SH-SY5Y (cell line): ENCODE data around the gene DNM2.

Source experiments
- GATA2 ChIP-seq: IDR thresholded peaks from 2 replicates; pipeline ENCODE4 v1.6.1; 2011; ENCODE audit warnings: mild to moderate bottlenecking, low read depth, low read length
- GATA3 ChIP-seq: IDR thresholded peaks from 2 replicates; pipeline ENCODE4 v1.6.1; 2011; ENCODE audit warnings: low read depth, mild to moderate bottlenecking, low read length, moderate library complexity

Gene DNM2

DNA sequence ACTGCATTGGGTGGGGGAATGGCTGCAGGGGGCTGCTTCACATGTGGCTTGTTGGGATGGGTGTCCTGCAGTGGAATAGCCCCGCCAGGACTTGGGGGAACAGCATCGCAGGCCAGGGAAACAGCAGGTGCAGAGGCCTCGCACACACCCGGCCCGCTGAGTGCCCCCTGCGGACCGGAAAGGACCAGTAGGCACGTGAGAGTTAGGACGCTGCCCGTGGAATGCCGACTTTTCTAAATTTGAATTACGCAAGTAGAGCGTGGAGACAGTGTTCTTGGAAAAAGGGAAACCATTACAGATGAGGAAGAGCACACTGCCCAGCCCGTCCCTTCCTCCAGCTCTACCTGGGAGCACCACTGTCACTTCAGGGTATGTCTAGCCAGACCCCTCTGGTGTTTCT, 11.5 kb downstream of the DNM2 start:
- no peak for TF ChIP-seq GATA3
- TF ChIP-seq GATA2 = no peak

DNA sequence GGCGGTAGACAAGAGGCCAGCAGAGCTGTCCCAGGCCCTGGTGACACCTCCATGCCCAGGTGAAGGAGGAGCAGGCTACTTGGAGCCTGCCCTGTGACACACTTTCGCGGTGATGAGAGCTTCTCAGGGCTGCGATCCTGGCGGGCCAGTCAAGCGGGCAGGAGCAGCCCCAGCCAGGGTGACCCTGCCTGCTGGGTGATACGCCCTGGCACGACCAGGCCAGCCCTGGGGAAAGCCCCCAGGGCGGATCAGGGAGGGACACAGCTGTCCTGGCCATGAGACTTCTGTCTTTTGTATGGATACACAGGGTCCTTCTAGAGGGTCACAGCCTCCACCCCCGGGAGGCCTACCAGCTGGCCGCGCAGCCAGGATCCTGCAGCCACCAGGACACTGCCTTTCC, 13.1 kb downstream of the DNM2 start:
- TF ChIP-seq GATA2 (no peak), GATA3 (no peak)

DNA sequence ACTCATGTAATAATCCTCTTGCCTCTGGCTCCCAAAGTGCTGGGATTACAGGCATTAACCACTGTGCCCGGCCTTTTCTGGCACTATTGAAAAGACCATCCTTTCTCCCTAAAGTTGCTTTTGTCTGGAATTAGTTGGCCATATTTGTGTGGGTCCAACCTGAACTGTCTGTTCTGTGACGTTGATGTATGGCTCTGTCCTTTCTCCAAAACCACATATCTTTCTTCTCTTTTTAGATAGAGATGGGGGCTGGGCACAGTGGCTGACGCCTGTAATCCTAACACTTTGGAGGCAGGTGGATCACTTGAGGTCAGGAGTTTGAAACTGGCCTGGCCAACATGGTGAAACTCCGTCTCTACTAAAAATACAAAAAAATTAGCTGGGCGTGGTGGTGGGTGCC, 17.9 kb downstream of the DNM2 start:
- TF ChIP-seq GATA2 (no peak), GATA3 (no peak)

DNA sequence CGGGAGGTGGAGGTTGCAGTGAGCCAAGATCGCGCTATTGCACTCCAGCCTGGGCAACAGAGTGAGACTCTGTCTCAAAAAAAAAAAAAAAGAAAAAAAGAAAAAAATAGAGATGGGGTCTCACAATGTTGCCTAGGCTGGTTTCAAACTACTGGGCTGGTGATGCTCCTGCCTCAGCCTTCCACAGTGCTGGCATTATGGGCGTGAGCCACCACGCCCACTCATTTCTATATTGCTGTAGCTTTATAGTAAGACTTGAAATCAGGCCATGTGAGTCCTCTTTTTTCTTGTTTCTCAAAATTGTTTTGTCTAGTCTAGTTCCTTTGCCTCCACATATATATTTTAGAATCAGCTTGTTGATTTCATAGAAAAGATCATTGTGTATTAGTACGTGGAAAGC, 18.3 kb downstream of the DNM2 start:
- TF ChIP-seq GATA2 = no peak

DNA sequence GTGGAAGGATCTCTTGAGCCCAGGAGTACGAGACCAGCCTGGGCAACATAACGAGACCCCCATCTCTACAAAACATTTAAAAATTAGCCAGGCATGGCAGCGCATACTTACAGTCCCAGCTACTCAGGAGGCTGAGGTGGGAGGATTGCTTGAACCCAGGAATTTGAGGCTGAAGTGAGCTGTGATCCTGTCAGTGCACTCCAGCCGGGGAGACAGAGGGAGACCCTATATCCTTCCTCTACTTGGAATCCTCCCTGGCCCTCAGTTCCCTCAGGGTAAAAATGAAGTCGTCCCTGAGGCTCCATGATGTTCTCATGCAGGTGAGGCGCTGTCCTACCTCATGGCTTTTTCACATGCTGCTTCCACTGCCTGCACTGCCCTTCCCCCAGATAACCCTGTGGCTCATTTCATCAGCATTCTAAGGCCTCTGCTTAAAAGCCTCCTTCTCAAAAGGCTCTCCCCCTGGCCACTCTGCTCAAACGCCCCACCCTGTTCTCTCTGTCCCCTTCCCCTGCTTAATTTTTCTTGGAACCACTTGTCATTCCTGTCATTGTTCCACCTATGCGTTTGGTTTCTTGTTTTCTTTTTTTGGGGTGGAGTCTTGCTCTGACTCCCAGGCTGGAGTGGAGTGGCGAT, 19.2 kb downstream of the DNM2 start:
- TF ChIP-seq GATA2 = no peak
- no peak for TF ChIP-seq GATA3

DNA sequence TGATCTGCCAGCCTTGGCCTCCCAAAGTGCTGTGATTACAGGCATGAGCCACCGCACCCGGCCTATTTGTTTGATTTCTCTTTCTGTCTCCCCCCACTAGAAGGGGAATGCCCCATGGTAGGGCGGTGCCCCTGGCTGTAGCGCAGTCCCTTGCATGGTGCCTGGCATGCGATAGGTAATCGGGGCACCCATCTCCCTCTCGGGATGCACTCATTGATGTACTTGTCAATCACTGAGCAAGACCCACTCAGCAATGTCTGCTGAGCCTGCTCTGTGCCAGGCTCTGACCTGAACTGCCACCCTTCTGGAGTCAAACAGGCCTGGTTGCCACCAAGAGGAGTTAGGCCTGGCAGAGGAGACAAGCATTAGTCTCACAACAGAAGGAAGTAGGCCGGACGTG, 19.8 kb downstream of the DNM2 start:
- TF ChIP-seq GATA2 = no peak

DNA sequence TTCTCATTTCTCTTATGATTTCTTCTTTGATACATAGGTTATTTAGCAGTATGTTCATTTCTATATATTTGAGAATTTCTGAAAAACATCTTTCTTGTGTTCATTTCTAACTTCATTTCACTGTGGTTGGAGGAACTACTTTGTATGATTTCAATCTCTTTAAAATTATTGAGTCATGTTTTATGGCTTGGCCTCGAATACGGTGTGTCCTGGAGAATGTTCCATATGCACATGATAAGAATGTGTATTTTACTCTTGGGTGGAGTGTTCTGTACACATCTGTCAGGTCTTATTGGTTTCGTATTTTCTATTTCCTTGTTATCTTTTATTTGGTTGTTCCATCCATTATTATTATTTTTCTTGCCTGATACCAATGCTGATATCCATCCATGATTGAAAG, 22.9 kb downstream of the DNM2 start:
- no peak for TF ChIP-seq GATA3
- no peak for TF ChIP-seq GATA2

DNA sequence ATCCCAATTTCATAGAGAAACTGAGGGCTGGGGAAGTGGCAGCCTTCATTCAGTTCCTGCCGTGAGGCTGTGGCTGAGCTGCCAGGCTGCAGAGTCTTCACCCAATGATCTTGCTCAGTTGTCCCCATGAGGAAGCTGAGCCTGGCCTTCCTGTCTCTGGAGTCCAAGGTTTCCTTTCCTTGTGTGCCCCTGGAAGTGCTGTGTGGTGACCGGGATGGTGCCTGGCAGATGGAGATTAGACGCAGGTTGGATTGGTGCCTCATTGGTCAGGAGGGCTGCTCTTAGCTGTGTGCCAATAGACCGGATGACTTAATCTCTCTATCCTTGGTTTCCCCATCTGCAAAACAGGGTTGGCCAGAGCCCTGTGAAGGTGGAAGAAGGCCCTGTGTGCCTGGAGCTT, 24.6 kb downstream of the DNM2 start:
- TF ChIP-seq GATA2 (no peak), GATA3 (no peak)

DNA sequence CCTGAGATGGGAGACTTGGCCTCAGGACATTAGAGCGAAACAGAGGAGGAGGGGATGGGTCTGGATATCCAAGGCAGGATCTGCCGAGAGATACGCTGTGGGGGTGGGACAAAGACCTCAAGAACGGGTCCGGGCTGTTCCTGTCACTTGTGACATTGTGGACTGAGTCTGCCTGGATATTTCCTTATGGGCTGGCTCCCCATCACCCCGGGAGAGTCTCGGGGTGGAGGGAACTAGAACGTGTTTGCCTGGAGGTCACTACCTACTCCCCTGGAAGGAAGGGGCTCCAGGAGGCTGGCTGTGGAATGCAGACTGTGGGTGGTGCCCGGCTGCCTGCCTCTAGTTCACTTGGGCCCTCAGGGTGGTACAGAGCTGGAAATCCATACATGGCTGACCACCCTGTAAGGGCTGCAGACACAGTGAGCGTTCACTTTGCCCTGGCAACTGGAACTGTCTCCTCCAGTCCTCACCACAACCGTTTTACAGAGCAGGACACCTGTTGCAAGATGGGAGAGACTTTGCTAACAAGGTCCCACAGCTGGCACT, 26.4 kb downstream of the DNM2 start:
- TF ChIP-seq GATA2 (no peak), GATA3 (no peak)

DNA sequence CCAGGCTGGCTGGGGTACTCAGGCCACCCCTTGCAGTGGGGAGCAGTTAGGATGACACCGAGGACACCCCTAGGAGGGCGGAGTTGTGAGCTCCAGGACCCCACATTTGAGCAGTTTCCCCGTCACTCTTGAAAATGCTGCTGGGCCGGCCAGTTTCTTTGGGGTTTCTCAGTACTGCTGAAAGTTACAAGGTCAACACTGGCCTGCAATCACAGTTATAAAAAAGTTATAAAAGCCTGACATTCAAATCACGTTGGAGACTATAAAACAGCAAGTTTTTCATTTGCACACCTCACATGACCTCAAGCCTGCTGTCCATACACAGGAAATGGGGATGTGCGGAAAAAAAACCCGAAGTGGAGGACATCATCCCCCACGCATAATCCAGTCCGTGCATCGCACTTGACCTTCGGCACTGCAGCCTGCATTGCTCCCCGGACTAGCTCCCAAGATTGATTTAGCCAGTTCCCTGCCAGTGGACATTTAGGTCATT, 27.0 kb downstream of the DNM2 start:
- TF ChIP-seq GATA3 (no peak), GATA2 (no peak)

DNA sequence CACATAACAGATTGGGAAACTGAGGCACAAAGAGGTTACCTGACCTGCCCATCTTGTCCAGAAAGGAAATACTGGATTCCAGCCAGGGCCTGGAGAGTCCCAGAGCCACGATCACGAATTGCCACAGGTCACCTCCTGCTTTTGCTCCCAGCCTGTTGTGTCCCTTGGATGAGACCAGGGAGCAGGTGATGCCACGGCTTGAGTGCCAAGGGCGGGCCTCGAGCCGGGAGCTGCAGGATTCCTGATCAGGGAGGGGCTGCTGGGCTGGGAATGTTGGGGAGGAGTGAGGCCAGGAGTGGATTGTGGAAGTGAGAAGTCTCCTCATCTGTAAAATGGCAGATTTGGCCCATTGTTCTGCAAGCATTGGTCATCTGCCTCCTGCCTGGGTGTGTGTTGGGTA, 29.4 kb downstream of the DNM2 start:
- no peak for TF ChIP-seq GATA2

DNA sequence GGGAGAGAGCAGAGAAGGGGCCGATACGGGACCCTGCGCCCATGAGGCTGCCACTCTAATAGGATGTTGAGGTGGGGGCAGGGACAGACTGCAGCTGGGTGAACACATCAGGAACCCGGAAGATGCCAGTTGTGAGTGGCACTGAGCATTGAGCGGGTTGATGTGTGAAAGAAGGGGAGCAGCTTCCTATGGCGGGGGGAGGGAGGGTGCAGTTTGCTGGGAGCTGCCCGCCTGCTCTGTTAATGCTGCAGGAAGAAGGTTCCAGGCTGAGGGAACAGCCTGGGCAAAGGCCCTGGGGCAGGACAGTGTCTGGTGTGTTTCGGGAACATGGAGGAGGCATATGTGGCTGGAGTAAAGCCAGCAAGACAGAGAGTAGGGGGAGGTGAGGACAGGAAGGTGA, 29.8 kb downstream of the DNM2 start:
- TF ChIP-seq GATA3 (no peak), GATA2 (no peak)

DNA sequence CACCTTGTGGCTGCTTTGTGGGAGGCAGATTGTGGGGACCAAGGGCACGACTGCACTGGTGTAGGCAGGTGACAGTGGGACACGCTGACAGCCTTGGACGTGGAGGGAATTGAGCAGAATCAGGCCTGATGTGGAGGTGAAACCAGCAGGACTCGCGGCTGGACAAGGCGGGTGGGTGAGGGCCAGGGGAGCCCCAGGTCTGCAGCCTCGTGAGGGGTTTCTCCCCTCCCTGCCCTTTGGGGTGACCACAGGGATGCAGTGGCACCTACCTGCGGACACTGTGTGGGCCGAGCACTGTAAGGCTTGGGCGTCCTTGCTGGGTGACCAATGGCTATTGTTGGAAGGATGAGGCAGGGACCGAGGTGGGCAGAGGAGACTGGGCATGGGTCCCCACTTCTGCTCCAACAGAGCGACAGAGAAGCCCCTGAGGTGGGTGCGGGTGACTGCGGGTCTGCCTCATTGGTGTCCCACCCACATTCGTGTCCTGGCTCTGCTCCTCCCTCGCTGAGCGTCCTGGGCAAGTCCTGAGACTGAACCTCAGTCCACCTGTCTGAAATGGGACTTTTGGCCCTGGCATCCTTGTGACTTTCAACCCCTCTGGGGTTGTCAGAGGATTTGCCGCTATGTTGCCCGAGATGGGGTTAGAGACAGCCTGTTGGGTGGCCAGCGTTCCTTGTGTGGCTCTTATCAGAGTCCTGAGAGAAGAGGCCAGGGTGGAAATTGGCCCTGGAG, 30.5 kb downstream of the DNM2 start:
- TF ChIP-seq GATA3 (no peak), GATA2 (no peak)

DNA sequence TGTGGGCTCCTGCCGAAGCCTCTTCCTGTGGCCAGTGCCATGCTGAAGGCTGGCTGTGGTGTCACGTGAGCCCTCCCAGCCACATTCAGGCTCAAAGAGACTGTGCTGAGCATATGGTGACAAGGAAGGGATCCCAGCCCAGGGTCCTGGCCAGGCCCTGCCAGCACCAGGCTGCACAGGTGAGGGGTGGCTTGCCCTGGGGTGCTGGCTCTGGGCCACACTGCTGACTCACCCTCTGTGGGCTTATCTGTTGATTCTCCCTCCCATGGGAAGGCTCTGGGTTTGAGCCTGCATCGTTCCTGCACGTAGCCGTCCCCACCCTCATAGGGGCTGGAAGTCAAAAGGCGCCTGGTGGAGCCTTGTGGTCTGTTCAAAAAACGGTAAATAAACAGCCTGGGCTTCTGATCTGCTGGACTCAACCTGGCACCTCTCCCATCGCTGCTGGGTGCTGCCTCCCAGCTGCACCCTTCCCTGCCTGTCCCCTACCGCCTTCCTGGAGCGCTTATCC, 31.1 kb downstream of the DNM2 start:
- TF ChIP-seq GATA2 (peak; percentile 55; the same call in 1 of the 2 replicates), GATA3 (no peak)
